ENCODE results near the gene PRPS1L1.

DNA sequence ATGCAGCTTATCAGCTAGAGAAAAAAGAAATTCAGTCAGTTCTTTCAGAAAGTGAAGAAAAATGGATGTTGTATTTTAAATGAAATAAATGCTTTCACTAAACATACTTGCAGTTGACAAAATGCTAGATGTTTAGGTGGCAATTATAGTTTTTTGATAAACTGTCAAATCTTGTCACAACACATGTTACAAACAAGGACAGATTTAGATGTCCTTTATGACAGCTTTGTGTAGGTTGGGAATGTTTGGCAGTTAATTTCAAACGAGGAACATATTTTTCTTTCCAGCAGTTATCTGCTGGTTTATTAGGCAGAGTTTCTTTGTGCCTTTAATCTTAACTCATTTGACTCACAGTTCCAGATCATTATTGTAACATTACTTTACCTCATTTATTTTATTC lies 3.1 kb upstream of the PRPS1L1 start:
- TF ChIP-seq ZNF274 (IDR thresholded peaks at IDR 0.05; ENCODE audit: low read depth, low read length): no peak
- no peak for TF ChIP-seq YY1 (IDR thresholded peaks at IDR 0.05; ENCODE audit: insufficient read depth, insufficient read length)
- TF ChIP-seq SUZ12 (IDR thresholded peaks at IDR 0.05; ENCODE audit: extremely low read depth, insufficient read depth, insufficient read length): no peak
